GM12872 (cell line): ENCODE results near the gene P2RY6.

Source experiments
- TF ChIP-seq, protein P1 (sequence below): IDR thresholded peaks from 3 replicates; pipeline ENCODE4 v1.5.1; 2011; ENCODE audit warnings: low read depth, mild to moderate bottlenecking, low read length, moderate library complexity; ENCODE audit not compliant: insufficient read depth

P2RY6 gene

DNA sequence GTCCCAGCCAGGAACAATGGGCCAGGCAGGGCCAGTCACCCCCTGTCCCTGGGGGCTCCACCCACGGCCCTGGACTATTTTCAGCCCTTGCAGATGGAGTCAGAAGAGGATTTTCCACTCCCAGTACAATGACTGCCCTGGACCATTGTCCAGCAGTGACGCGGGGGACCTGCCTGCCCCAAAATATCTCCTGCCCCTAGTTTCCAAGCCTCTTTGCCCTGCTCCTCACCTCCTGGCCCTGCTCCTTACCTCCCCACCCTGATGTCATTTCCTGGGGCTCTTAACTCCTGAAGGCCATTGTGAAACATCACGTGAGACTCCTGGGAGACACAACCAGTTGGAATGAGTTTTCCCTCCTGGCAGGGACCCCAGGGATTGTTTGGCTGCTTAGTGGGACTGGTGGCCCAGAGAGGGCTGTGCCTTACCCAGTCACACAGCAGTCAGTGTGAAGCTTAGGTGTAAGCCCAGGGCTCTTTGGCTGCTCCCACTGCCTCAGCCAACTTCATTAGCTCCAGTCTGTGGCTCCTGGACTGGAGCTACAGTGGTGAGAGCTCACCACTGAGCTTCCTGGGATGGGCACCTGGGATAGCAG, 31.9 kb upstream of the P2RY6 start:
- TF ChIP-seq, protein P1, sequence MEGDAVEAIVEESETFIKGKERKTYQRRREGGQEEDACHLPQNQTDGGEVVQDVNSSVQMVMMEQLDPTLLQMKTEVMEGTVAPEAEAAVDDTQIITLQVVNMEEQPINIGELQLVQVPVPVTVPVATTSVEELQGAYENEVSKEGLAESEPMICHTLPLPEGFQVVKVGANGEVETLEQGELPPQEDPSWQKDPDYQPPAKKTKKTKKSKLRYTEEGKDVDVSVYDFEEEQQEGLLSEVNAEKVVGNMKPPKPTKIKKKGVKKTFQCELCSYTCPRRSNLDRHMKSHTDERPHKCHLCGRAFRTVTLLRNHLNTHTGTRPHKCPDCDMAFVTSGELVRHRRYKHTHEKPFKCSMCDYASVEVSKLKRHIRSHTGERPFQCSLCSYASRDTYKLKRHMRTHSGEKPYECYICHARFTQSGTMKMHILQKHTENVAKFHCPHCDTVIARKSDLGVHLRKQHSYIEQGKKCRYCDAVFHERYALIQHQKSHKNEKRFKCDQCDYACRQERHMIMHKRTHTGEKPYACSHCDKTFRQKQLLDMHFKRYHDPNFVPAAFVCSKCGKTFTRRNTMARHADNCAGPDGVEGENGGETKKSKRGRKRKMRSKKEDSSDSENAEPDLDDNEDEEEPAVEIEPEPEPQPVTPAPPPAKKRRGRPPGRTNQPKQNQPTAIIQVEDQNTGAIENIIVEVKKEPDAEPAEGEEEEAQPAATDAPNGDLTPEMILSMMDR: peak; percentile 14; the same call in 1 of the 3 replicates

DNA sequence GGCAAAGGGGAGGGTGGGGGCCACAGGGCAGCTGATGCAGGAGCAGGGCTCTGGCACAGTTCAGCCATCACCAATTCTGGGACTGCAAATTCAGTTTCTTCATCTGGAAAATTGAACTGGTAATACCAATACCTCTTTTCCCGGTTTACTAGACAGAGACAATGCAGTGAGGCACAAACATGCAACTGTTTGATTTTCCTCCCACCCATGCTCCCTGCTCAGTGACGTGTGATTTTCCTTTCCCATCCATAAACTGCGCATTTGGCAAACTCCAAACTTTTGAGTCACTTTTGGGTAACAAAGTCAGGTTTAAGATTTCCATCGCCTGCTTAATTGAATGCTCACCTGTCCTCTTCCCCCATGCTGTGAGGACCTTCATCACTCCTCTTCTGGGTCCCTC, 30.8 kb upstream of the P2RY6 start:
- TF ChIP-seq, protein P1: no peak

GRCh38 chr11:73242251-73243092, 29.7 kb upstream of the P2RY6 start:
- TF ChIP-seq, protein P1: peak; percentile 94

DNA sequence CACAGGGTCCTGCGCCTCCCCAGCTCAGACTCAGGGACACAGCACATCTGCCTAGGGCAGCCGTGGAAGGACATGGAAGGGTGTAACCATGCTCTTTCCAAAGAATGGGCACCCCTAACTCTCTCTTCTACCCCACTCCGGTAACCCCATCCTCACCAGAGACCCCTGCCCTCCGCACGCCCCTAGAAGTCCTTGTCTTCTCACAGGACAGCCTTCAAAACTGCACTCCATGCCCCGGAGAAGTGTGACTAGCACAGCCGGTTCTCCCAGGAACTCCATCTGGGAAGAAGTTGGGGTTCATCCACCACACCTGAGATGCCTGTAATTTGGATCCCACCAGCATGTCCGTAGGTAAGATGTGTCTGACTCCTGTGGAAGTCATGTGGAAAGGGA, 29.0 kb upstream of the P2RY6 start:
- TF ChIP-seq, protein P1: no peak

DNA sequence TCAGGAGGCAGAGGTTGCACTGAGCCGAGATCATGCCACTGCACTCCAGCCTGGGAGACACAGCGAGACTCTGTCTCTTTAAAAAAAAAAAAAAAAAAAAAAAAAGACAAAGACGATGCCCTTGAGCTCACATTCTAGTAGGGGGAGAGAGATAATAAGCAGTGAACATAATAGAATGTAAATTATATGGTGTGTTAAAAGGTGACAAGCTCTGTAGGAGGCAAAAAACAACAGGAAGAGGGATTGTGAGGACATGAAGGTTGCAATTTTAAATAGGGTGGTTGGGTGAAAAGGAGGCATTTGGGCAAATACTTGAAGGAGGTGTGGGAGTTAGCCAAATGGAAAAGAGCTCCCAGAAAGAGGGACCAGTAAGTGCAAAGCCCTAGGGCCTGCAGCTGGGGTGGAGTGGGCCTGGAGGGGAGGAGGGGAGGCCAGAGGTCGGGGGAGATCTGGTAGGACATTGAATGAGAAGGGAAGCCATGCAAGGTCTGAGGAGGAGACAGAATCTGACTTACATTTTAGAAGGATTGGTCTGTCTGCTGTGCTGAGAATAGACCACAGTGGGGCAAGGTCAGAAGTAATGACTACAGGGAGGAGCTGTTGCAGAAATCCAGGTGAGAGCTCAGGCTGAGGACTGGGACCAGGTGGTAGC, 27.4 kb upstream of the P2RY6 start:
- TF ChIP-seq, protein P1: no peak

DNA sequence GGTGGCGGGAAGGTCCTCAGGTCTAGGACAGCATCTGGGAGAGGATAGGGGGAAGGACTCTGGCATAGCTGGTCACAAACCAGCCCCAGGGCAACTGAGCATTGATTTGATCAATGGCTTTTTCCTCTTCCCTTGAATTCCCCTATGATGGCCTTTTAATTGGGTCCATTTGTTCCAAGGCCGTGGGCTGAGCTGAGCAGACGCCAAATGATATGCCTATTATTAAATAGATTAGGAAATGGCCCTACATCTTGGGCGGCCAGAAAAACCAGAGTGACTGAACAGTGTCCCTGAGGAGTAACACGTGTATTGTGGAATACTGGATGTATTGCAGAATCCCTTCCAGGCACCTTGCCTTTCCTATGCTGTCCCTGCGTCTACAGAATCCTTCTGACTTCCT, 26.7 kb upstream of the P2RY6 start:
- TF ChIP-seq, protein P1: no peak

- TF ChIP-seq, protein P1: no peak
Measured at GRCh38 chr11:73246303-73246702, 25.8 kb upstream of the P2RY6 start.
